Measurements from ENCODE around the gene DPEP2. TPM values are rescaled to one million over a fixed set of nuclear protein-coding genes. Genes with fewer than 3 reads are reported as not detected.

The DPEP2 gene
- total and polyA plus RNA-seq, 2 of the 13 experiments (the other 11 are each of a cell fraction or from before 2014, with no cell fraction given), result 0.18 TPM; not detected in 1

- TF ChIP-seq SNAPC4 (CRISPR knock-in tag; IDR thresholded peaks at IDR 0.05) (no peak), ISL2 (CRISPR knock-in tag; IDR thresholded peaks at IDR 0.05) (no peak), DR1 (CRISPR knock-in tag; IDR thresholded peaks at IDR 0.05) (peak; percentile 8; the same call in 1 of the 2 replicates), AGO2 (optimal IDR thresholded peaks at IDR 0.05; ENCODE audit: low read depth, low read length) (no peak), FUBP1 (CRISPR knock-in tag; IDR thresholded peaks at IDR 0.05; ENCODE audit: borderline replicate concordance) (no peak), ZNF737 (CRISPR knock-in tag; IDR thresholded peaks at IDR 0.05; ENCODE audit: borderline replicate concordance) (no peak), MIXL1 (CRISPR knock-in tag; IDR thresholded peaks at IDR 0.05) (no peak; the same call in 1 of the 2 replicates), SMAD9 (CRISPR knock-in tag; IDR thresholded peaks at IDR 0.05) (no peak), THAP7 (CRISPR knock-in tag; IDR thresholded peaks at IDR 0.05) (no peak), ZBTB14 (CRISPR knock-in tag; IDR thresholded peaks at IDR 0.05) (no peak), GTF3A (CRISPR knock-in tag; conservative IDR thresholded peaks at IDR 0.05) (no peak), AKNA (CRISPR knock-in tag; IDR thresholded peaks at IDR 0.05; ENCODE audit: borderline replicate concordance) (no peak), ATAD3A (CRISPR knock-in tag; IDR thresholded peaks at IDR 0.05) (no peak), RFXANK (CRISPR knock-in tag; IDR thresholded peaks at IDR 0.05) (no peak), ATF2 (CRISPR knock-in tag; IDR thresholded peaks at IDR 0.05) (no peak)
Observed at GRCh38 chr16:67943256-67943618, 56.0 kb downstream of the DPEP2 start (continued).

Data from HepG2 (cell line).